Kidney (tissue), 14 donors: ENCODE measurements around the gene DSN1. TPM values are rescaled to one million over a fixed set of nuclear protein-coding genes. Genes with fewer than 3 reads are reported as not detected.
A peak's percentile ranks its signal among the peaks of the same experiment; 100 is the strongest.

ENCODE experiments used
- DNase-seq, 5 donors: peaks; one replicate each; pipeline ENCODE4 v3.0.0-alpha.2; 2013 to 2020
- FAIRE-seq: peaks from 2 replicates; lab custom pipeline; 2012; peaks lifted over from hg19 to GRCh38; lab: Jason Lieb, UNC
- H3K27ac ChIP-seq, 2 donors: one replicate each; pipeline ENCODE4 v1.7.0; 2013; ENCODE audit warnings: low read depth in 2 of 2, low read length in 2 of 2, inconsistent platforms in 1 of 2
- H3K27me3 ChIP-seq: one replicate; pipeline ENCODE4 v1.7.1; 2013; ENCODE audit warnings: low read length, inconsistent platforms; ENCODE audit not compliant: control insufficient read depth, insufficient read depth
- H3K36me3 ChIP-seq, 3 donors: one replicate each; pipeline versions ENCODE4 v1.7.0 to v1.7.1; 2013; ENCODE audit warnings: low read length in 3 of 3, control low read depth in 1 of 3, inconsistent platforms in 1 of 3; ENCODE audit not compliant: insufficient read depth in 3 of 3, control insufficient read depth in 2 of 3
- H3K4me1 ChIP-seq, 3 donors: one replicate each; pipeline versions ENCODE4 v1.7.0 to v1.7.1; 2013; ENCODE audit warnings: low read length in 3 of 3, inconsistent platforms in 1 of 3, low read depth in 1 of 3; ENCODE audit not compliant: control insufficient read depth in 2 of 3, insufficient read depth in 2 of 3
- H3K4me3 ChIP-seq, 3 donors: one replicate each; pipeline versions ENCODE4 v1.7.0 to v1.8.1; 2013; ENCODE audit warnings: low read length in 3 of 3, control low read depth in 1 of 3, inconsistent platforms in 1 of 3
- H3K9ac ChIP-seq, 3 donors: one replicate each; pipeline versions ENCODE4 v1.7.0 to v1.7.1; 2013; ENCODE audit warnings: low read length in 3 of 3, control low read depth in 1 of 3, inconsistent platforms in 1 of 3
- H3K9me3 ChIP-seq, 3 donors: one replicate each; pipeline versions ENCODE4 v1.7.0 to v1.7.1; 2013; ENCODE audit warnings: low read length in 3 of 3, control low read depth in 1 of 3, inconsistent platforms in 1 of 3; ENCODE audit not compliant: control insufficient read depth in 2 of 3, insufficient read depth in 1 of 3
- intact Hi-C: fragments of 100-400 bp; cut with DNase I; formaldehyde crosslinking; loops from one replicate; pipeline ENCODE4 v1.11.1; 2022
- polyA plus RNA-seq: library from polyadenylated mRNA; stranded (reverse); fragments of 350-450 nt; fragmentation: Illumina TruSeq; extraction: RNeasy Lipid Tissue Mini Kit (QIAGEN cat#74804); gene quantifications from one replicate; pipeline ENCODE4 v1.2.3, GENCODE V29; 2014; ENCODE audit warnings: low read depth, low replicate concordance; ENCODE audit not compliant: insufficient read depth
- total RNA-seq: library from RNA; stranded (reverse); fragmentation: NEBNext Ultra II Directional; extraction: Animal tissue kit (Norgen Biotek cat#: 25700); gene quantifications from one replicate; pipeline ENCODE4 v1.2.1, GENCODE V29; 2021
- TF ChIP-seq, protein P1 (sequence below): IDR thresholded peaks from 3 replicates; pipeline ENCODE4 v1.5.1; 2012; ENCODE audit warnings: mild to moderate bottlenecking, moderate library complexity, borderline replicate concordance; ENCODE audit not compliant: insufficient read depth; ENCODE audit errors: extremely low read depth
- donor health status: control.
- donor health status: control.
- donor health status: control.
- donor health status: control.
- donor health status: control.
- donor health status: DM: yes; HTN: yes; CAD: no.
- donor health status: Normal renal cell carcinoma (clear cell type).

Gene DSN1
- total and polyA plus RNA-seq, 2 donors from 2014 or later = 6.0 to 8.3 TPM

DNA sequence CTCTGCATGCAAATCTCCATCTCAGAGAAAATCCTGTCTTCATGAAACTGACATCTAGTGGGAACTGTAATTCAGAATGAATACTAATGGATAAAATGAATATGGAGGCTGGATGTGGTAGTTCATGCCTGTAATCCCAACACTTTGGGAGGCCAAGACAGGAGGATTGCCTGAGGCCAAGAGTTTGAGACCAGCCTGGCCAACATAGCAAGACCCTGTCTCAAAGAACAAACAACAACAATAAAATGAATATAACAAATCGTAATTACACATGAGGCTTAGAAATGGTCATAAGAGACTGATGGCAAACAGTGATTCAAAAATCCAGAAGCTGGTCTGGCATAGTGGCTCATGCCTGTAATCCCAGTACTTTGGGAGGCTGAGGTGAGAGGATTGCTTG lies 44.6 kb upstream of the DSN1 start:
- Histone ChIP-seq H3K9ac (no peak overlapping the region), H3K36me3 (peaks cover 0 to 9% (median 0%) of the 10 kb centered on the region in 3 donors), H3K27ac (no peak overlapping the region), H3K9me3 (no peaks in the 10 kb centered on the region), H3K4me3 (no peak overlapping the region), H3K4me1 (peaks cover 7 to 11% (median 9%) of the 10 kb centered on the region in 3 donors), H3K27me3 (no peaks in the 10 kb centered on the region)
- intact Hi-C loops = no loop called here
- FAIRE-seq (no peak), DNase-seq (no peak)
- TF ChIP-seq, protein P1, sequence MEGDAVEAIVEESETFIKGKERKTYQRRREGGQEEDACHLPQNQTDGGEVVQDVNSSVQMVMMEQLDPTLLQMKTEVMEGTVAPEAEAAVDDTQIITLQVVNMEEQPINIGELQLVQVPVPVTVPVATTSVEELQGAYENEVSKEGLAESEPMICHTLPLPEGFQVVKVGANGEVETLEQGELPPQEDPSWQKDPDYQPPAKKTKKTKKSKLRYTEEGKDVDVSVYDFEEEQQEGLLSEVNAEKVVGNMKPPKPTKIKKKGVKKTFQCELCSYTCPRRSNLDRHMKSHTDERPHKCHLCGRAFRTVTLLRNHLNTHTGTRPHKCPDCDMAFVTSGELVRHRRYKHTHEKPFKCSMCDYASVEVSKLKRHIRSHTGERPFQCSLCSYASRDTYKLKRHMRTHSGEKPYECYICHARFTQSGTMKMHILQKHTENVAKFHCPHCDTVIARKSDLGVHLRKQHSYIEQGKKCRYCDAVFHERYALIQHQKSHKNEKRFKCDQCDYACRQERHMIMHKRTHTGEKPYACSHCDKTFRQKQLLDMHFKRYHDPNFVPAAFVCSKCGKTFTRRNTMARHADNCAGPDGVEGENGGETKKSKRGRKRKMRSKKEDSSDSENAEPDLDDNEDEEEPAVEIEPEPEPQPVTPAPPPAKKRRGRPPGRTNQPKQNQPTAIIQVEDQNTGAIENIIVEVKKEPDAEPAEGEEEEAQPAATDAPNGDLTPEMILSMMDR = no peak

DNA sequence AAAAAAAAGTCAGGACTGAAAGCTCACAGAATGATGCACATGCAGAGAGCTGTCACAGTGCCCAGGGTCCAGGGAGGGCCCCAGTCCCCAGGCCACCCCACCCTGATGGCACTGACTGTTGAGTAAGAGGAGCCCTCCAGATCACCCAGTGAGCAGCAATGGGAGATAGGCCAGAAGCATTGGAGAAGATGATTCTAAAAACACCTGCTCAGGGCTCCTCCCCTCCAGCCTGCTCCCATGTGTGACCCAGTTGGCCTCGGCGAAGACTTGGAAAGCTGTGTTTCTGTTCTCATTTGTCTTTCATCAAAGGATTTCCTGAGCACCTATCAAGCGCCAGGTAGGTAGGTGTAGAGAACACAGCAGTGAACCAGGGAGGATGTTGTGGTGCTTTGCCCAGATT lies 43.9 kb upstream of the DSN1 start:
- no peak for FAIRE-seq
- intact Hi-C loops = no loop called here
- H3K4me1 ChIP-seq = peaks cover 7 to 11% (median 10%) of the 10 kb centered on the region in 3 donors

DNA sequence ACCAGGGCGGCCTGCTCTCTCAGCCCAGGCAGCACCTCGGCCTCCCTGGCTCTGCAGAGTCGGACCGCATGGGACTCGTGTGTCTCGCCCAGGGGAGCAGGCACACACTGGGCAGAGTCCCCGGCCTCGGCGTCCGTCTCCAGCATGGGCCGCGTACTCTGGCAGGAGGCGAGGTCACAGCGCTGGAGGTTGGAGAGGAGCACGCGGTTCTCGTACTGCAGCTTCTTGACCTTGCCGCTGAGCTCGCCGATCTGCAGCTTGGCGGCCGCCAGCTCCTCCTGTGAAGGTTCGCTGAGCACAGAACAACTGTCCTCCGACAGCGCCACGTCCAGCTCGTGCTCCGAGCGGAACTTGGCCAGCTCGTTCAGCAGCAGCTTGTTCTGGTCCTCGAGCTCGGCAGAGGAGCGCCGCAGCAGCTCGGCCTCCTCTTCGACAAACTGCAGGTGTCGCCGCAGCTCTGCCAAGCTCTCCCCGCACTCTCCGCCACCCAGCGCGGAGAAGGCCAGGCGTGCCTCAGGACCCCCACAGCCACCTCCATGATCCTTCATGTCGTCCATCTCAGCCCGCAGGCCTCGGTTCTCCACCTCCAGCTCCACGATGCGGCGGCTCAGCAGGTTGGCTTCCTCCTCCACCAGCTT lies 42.0 kb upstream of the DSN1 start:
- no peaks in the 10 kb centered on the region for H3K27me3 ChIP-seq
- peaks cover 7 to 11% (median 11%) of the 10 kb centered on the region in 3 donors for H3K4me1 ChIP-seq
- intact Hi-C loops = no loop called here
- no peaks in the 10 kb centered on the region for H3K9me3 ChIP-seq
- FAIRE-seq (no peak), DNase-seq (peak in 2 of 5 donors; percentile 23 to 29)
- H3K9ac ChIP-seq = no peak overlapping the region
- no peak overlapping the region for H3K27ac ChIP-seq
- TF ChIP-seq, protein P1 = no peak
- peaks cover 3 to 9% (median 3%) of the 10 kb centered on the region in 3 donors for H3K36me3 ChIP-seq
- H3K4me3 ChIP-seq = no peak overlapping the region

More for the DNA sequence above, 43.9 kb upstream of the DSN1 start:
- no peaks in the 10 kb centered on the region for H3K27me3 ChIP-seq
- H3K9me3 ChIP-seq = no peaks in the 10 kb centered on the region
- H3K36me3 ChIP-seq = peaks cover 0 to 9% (median 0%) of the 10 kb centered on the region in 3 donors
- H3K9ac ChIP-seq = no peak overlapping the region
- no peak for DNase-seq
- TF ChIP-seq, protein P1 = no peak
- H3K4me3 ChIP-seq = no peak overlapping the region
- H3K27ac ChIP-seq = no peak overlapping the region
